ENCODE measurements around the gene RAP1GAP2.
"Not testable (repeated sequence)": the region's sequence is repeated elsewhere in the genome, so short reads cannot be mapped to it uniquely, and the experiment has no call there.

Gene RAP1GAP2

DNA sequence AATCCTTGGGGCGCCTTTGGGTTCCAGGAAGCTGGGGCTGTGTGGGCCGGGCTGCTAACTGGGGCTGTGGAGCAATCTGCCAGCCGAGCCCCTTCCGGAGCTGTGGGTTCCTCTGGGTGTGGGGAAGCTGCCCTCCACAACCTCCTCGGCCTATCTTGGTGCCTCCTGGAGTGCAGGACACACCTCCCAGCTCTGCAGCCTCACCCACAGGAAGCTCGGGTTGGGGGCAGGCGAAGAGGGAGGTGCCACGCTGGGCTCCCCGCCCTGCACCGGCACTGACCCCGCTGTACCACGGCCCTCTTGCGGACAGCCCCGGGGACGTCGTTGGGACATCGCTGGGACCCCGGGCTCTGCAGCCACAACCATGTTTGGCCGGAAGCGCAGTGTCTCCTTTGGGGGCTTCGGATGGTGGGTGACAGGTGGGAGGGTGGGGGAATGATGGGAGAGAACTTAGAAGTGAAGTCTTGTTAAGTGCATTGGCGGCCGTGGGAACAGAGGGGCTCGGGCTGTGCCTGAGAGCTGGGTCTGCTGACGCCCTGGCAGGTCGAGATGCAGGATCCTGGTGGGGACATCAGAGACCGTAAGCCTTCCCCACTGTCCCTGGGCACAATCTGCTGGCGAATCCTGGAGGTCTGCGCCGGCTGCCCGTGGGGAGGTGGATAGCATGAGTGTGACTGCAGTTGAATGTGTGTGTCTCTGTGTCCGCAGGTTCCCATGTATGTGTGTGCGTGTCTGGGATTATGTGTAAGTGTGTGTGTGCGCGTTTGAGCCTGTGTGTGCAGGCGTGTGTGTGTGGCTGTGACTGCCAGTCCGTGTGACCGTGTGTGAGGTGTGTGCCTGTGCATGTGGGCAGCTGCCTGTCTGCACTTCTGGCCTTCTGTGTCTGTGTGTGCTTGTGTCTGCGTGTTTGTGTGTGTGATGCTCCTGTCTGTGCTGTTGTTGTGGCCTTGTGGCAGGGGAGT, at the start of gene RAP1GAP2:
Gene RAP1GAP2, plus strand, starts transcription at position 275 of the 962 bp plus-strand sequence. Its CDS starts 90 bp downstream, at position 365.
- DNase-seq: peak; percentile 54 to 66

GRCh38 chr17:2749058-2749783, 47.0 kb upstream of the RAP1GAP2 start, which contains the start of gene CCDC92B:
CCDC92B (minus strand) TSS chr17:2749652; CDS start chr17:2735145, 14,507 bp downstream.
- no peak for DNase-seq

GRCh38 chr17:2749784-2750181, 46.5 kb upstream of the RAP1GAP2 start:
- DNase-seq: peak; percentile 81 to 87

DNA sequence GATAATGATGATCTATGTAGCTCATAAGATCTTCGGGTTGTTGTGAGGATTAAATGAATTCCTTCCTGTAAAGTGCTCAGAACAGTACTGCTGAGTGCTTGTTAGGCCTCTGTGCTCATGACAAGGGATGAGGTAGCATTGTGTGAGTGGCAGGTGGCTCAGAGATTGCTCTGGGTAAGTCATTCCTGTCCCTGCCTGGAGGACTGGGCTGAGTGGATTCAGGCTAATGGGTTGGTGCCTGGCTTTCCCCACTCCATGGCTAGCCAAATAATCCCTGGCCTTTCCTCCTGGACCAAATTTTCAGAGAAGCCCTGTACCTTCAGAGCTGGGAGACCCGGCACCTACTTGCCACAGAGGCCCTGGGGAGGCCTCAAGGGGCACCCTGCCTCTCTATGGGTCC, 45.5 kb upstream of the RAP1GAP2 start:
- DNase-seq: no peak

- no peak for DNase-seq
Observed at GRCh38 chr17:2751491-2751890, 44.7 kb upstream of the RAP1GAP2 start.

DNA sequence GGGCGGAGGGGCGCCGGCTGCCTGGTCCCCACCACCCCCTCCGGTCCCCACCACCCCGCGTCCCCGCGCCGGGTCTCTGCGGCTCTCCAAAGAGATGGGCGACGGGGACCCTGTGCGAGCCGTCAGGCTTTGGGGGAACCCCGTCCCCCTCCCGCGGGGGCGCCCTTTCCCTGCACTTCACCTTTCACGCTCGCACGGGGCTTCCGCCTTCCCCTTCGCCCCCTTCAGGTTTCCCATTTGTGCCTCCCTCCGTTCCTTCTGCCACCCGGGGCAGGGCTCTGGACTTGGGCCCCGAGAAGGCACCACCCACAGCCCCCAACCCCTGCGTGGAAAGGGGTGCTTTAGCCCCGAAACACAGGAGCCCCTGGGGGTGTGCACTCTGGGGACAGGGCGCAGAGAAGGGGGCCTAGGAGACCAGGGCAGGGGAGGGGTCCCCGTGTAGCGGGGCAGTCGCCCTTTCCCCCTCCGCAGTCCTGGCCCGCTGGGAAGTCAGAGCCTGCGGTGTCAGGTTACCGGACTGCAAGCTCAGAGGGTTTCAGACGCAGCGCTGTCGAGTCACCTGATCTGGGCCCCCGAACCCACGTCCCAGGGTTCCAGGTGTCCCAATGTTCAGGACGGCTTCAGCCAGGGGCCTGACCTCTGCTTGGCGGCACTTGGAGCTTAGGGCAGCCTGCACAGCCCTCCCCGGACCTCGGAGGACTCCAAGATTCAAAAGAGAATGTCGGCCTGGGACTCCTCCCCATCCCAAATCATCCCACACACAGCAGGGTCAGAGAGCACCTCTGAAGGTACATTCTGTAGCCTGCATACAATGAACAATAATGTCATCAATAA, 40.1 kb upstream of the RAP1GAP2 start:
- DNase-seq: no peak

- no peak for DNase-seq
Observed at GRCh38 chr17:2758870-2759269, 37.4 kb upstream of the RAP1GAP2 start.

DNA sequence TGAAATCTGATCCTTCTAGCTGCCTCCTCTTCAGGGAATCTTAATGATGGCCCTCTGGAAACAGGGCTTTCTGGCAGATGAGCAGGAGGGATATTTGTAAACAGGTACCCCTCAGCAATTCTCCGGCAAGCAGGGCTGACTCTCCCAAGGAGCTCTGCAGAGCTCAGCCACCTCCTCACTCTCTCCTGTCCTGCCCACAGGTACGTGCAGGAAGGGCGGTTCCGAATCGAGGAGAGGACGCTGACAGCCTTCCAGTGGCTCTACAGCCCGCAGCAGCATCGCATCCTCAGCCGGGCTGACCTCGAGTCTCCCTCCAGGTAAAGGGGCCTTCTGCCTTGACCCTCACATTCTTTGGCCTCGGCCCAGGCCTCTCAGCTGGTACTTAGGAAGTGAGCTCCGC, 26.1 kb upstream of the RAP1GAP2 start:
- DNase-seq: no peak

- no peak for DNase-seq
Observed at GRCh38 chr17:2775206-2775605, 21.0 kb upstream of the RAP1GAP2 start.

- no peak for DNase-seq
Observed at GRCh38 chr17:2776589-2777241, 19.5 kb upstream of the RAP1GAP2 start.

GRCh38 chr17:2777242-2777867, 18.9 kb upstream of the RAP1GAP2 start:
- DNase-seq: no peak

DNA sequence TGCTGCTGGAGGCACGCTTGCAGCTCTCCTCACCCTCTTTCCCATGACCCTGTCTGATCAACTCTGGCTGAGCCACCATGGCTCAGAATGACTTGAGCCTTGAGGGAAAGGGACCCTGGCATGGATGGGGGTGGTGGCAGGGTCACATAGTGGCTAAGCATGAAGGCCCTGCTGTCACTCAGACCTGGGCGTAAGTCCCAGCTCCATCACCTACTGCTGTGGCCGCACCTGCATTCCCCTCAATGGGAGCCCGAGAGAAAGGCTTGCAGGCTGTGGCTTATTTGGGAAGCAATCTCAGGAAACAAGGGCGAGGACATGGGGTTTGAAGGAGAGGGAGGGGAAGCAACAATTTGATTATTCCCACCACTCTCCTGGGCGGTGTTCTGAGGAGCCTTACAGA, 17.7 kb upstream of the RAP1GAP2 start:
- no peak for DNase-seq

GRCh38 chr17:2779545-2779944, 16.7 kb upstream of the RAP1GAP2 start:
- DNase-seq: no peak

- no peak for DNase-seq
Observed at GRCh38 chr17:2780256-2780655, 16.0 kb upstream of the RAP1GAP2 start.

DNA sequence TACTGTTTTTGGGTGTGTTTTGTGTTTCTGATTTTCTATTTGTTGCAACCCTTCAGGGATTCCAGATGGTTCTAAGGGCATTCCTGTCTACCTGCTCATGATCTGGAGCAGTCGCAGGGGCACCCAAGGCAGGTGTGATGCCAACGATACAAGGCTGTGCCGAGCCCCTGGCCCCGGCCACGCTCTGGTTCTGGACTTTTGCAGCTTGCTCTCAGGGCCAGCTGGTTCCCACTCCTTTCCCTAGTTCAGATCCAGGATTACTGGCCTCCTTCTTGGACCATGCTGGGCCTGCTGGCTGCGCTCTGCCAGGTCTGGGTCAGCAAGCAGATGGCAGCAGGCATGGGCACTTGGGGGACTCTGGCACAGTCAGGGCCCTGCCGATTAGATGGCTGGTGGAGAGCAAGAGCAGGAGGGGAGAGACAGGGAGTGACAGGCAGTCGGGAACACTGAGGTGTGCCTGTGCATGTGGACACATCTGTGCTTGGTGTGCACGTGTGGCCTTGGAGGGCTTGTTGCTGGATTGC, 15.2 kb upstream of the RAP1GAP2 start:
- DNase-seq: no peak

DNA sequence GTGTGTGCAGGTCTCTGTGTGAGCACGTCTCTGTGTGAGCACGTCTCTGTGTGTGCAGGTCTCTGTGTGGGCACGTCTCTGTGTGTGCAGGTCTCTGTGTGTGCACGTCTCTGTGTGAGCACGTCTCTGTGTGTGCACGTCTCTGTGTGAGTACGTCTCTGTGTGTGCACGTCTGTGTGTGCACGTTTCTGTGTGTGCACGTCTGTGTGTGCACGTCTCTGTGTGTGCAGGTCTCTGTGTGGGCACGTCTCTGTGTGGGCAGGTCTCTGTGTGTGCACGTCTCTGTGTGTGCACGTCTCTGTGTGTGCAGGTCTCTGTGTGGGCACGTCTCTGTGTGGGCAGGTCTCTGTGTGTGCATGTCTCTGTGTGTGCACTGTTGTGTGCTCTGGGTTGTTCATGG, 14.6 kb upstream of the RAP1GAP2 start:
- DNase-seq: not testable (repeated sequence)

- no peak for DNase-seq
Observed at GRCh38 chr17:2782055-2782454, 14.2 kb upstream of the RAP1GAP2 start.

DNA sequence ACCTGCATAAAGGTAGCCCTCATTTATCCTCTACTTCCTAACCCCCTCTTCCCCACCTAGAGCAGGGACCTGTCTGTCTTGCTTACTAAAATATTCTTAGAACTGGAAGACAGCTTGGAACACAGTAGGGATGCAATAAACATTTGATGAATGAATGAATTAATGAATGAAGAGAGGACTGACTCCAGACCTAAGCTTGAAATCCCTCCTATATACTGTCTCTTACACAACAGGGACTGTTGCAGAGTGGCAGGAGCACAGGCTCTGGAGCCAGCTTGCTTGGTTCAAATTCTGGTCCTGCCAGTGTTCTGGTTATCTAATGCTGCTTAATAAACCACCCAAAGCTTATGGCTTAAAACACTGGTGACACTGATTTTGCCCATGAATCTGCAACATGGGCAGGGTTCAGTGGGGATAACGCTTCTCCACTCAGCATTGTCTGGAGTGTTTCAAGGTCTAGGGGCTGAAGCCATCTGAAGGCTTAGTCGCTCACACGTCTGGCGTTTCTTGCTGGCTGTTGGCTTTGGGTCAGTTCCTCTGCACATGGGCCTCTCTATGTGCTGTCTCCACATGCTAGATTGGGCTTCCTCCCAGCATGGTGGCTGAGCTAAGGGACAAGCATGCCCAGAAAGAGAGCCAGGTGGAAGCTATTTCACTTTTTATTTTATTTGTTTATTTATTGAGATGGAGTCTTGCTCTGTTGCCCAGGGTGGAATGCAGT, 12.8 kb upstream of the RAP1GAP2 start:
- DNase-seq: no peak

GRCh38 chr17:2784864-2785263, 11.4 kb upstream of the RAP1GAP2 start:
- no peak for DNase-seq

- not testable (repeated sequence) for DNase-seq
Observed at GRCh38 chr17:2785376-2785775, 10.9 kb upstream of the RAP1GAP2 start.

Data from activated T-cell treated with anti-CD3 and anti-CD28 coated beads, Interleukin-2, amount 50 U/mL, for 48 hours (primary cell).